ENCODE data around the gene TMEM233.

Gene TMEM233

GRCh38 chr12:119681728-119682638 is 88.4 kb downstream of the TMEM233 start:
- no peak for DNase-seq (ENCODE audit: low read depth)

DNA sequence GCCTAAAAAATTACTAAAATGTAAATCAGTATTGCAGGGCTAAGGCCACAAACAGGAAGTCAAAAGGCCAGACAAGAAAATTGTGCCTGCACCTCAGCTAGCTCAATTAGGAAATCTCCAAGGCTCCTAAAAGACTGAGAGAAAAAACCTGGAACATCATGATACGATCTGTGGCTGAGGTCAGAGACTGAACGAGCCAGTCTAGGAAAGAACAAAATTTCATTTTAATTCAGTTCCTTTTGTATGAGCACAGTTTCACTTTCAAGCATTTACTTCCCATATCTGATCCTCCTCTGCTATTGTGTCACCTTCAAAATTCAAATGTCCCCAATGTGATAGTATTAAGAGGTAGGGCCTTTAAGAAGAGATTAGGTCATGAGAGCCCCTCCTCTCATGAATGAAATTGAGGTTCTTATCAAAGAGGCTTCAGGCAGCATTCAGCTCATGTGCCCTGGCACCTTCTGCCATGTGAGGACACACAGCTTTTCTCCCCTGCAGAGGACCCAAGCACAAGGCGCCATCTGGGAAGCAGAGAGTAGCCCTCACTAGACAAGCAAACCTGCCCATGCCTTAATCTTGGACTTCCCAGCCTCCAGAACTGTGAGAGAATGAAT is 89.2 kb downstream of the TMEM233 start:
- DNase-seq (ENCODE audit: low read depth), result no peak

DNA sequence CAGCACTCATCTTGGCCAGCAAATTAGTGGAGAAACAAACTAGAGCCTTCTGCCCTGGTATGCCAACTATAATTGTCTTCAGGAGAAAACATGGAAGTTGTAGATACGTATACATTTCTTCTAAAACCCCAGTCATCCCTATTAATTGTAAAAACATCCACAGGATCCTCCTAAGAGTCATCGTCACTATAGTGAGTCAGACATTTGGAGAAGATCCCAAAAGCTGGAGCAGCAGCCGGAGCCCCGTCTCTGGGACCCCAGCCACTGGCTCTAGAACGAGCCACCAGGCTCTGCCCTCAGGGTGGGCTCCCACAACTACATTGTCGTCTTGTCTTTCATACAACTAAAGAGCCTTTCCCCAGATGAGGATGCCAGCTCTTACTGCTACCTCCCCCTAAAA is 89.8 kb downstream of the TMEM233 start:
- no peak for DNase-seq (ENCODE audit: low read depth)

- no peak for DNase-seq (ENCODE audit: low read depth)
These were observed 90.2 kb downstream of the TMEM233 start for GRCh38 chr12:119683816-119684215.

DNA sequence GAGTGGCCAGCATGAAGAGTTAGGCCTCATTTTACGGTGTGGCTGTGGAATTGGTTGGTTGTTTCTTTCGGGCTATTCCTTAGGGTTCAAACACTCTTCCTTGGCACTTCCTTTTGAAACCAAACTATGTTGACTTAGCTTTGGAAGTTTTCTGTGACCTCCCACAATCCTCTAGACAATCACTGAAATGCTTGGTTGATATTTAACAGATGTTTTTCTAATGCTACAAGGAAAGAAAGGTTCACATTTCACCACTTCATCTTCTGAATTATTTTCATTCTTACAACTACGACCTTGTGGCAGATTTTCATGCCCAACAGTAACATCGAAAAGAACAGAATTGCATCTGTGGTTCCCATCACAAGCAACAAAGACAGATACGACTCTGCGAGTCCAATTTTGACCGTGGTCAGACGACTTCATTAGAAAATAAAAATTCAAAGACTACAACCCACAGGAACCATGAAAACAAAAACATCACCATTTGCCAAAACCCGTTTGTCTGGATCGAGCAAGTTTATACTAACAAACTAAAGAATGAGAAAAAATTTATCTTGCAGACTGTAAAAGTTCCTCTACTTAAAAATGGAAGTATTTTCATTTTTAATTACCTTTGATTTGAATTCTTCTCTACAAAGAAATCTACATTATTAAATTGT is 91.3 kb downstream of the TMEM233 start:
- DNase-seq (ENCODE audit: low read depth), result no peak

- DNase-seq (ENCODE audit: low read depth), result no peak
These were observed 91.8 kb downstream of the TMEM233 start for GRCh38 chr12:119685375-119685774.

GRCh38 chr12:119686355-119686754 is 92.8 kb downstream of the TMEM233 start:
- DNase-seq (ENCODE audit: low read depth), result no peak

- DNase-seq (ENCODE audit: low read depth), result no peak
These were observed 93.2 kb downstream of the TMEM233 start for GRCh38 chr12:119686776-119687175.

DNA sequence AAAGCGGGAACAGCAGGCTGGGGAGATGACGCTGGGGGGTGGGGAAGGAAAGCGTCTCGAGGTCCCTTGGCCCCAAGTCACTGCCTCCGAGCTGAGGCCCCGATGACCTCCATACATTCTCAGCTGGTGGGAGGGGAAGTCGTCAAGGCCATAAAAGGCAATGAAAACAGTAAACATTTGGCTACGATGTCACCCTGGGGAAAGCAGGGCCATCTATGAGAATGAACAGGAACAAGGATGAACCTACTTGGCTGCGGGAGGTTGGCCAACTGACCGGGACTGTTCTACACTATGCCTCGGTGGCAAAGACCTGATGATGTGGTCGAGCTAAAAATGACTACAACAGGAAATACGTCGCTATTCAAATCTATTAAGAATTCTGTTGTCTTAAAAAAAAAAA is 93.8 kb downstream of the TMEM233 start:
- DNase-seq (ENCODE audit: low read depth), result no peak

DNA sequence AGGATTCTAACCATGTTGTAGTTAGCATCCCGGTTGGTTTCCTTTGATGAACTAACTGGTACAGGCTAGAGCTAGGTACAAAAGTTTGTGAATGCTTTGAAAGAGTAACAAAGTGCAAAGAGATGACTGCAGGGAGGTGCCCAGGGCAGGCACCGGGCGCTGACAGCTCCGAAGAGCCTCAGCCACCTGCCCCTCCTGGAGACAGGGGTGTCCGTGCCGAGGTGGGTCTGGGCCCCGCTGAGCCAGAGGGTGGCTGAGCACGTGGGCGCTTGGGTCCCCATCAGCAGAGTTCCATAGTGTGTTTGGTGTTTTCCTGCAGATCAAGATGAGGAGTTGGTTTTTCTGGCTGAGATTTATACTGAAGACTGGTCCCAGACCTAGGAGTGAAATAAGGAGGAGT is 94.3 kb downstream of the TMEM233 start:
- no peak for DNase-seq (ENCODE audit: low read depth)

DNA sequence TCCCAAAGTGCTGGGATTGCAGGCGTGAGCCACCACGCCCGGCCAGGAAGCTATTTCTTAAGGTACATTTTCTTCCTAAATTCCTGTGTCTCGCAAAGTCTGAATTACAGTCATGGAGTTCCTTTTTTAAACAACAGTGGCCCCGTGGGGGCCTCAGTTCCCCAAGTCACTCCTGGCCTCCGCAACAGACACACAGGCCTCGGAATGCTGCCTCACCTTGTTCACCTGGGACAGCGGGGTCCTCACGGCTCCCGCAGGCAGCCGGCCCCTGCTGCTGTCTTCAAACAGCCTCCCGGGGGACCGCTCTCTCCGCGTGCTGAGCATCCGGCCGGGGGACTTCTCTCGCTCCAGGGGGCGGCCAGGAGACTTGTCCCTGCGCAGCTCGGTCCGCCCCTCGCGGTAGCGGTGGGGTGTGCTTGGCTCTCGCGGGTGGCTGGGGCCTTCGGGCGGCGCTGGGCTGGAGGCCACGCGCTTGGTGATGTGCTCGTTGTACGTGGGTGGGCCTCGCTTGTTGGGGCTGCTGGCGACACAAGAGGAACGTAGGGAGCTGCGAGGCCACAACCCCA is 96.4 kb downstream of the TMEM233 start:
- no peak for DNase-seq (ENCODE audit: low read depth)

DNA sequence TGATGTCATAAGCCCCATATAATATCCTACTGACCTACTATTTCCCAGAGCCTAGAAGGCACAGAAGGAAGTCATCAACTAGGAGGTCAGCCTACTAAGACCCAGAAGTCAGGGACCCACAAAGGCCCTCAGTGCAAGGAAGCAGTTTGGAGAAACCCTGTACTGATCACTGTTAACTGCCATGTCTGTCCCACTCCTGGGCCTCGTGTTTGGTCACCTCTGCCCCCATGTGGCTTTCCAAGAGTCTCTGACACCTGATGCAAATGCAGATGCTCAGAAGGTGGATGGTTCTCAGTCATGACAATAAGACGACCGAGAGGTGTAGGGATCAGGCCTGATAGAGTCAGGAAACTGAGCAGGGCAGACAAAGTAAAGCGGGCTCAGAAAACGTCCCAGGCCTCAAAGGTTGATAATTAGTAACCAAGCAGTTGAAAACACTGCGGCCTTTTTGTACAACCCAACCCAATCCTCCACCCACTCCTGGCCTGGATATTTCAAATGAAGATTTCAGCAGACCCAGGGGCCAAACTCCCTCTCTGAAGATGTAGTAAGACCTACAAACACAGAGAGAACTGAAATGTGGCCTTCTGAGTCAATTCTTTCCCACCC is 97.7 kb downstream of the TMEM233 start:
- DNase-seq (ENCODE audit: low read depth), result no peak

- no peak for DNase-seq (ENCODE audit: low read depth)
These were observed 98.8 kb downstream of the TMEM233 start for GRCh38 chr12:119692410-119692809.
